ENCODE results near the gene ARHGAP15.

DNA sequence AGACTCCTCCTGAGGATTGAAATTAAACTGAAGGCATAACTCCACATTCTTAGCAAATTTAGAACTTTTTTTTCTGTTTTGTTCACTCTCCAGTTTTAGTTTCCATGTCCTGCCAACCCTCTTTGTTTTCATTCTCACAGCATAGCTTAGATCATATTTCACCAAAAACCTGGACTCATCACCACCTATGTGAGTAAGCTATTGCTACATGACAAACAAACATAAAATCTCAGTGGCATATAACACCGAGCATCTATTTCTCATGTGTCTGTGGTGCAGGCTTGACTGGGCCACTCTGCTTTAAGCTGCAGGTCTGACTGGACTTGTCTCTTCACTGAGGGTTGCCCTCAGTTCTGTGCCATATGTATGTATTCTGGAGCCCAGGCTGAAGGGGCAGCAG is 385.2 kb downstream of the ARHGAP15 start:
- TF ChIP-seq POLR2AphosphoS5 (IDR thresholded peaks at IDR 0.05; ENCODE audit: insufficient read depth in 1 of 2, low read depth in 1 of 2) (no peak), POLR2A (IDR thresholded peaks at IDR 0.05) (no peak)
- TF ChIP-seq, protein P1, sequence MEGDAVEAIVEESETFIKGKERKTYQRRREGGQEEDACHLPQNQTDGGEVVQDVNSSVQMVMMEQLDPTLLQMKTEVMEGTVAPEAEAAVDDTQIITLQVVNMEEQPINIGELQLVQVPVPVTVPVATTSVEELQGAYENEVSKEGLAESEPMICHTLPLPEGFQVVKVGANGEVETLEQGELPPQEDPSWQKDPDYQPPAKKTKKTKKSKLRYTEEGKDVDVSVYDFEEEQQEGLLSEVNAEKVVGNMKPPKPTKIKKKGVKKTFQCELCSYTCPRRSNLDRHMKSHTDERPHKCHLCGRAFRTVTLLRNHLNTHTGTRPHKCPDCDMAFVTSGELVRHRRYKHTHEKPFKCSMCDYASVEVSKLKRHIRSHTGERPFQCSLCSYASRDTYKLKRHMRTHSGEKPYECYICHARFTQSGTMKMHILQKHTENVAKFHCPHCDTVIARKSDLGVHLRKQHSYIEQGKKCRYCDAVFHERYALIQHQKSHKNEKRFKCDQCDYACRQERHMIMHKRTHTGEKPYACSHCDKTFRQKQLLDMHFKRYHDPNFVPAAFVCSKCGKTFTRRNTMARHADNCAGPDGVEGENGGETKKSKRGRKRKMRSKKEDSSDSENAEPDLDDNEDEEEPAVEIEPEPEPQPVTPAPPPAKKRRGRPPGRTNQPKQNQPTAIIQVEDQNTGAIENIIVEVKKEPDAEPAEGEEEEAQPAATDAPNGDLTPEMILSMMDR (IDR thresholded peaks at IDR 0.05), result no peak

Data from vagina (tissue), 2 donors.